ENCODE data around the gene IBA57. TPM values are rescaled to one million over a fixed set of nuclear protein-coding genes. Genes with fewer than 3 reads are reported as not detected.

The IBA57 gene
- total RNA-seq, 2 donors from 2014 or later = 6.8 to 7.7 TPM

- H3K27ac Mint-ChIP-seq = no peak overlapping the region
Observed at GRCh38 chr1:228154670-228155571, 10.7 kb upstream of the IBA57 start.

DNA sequence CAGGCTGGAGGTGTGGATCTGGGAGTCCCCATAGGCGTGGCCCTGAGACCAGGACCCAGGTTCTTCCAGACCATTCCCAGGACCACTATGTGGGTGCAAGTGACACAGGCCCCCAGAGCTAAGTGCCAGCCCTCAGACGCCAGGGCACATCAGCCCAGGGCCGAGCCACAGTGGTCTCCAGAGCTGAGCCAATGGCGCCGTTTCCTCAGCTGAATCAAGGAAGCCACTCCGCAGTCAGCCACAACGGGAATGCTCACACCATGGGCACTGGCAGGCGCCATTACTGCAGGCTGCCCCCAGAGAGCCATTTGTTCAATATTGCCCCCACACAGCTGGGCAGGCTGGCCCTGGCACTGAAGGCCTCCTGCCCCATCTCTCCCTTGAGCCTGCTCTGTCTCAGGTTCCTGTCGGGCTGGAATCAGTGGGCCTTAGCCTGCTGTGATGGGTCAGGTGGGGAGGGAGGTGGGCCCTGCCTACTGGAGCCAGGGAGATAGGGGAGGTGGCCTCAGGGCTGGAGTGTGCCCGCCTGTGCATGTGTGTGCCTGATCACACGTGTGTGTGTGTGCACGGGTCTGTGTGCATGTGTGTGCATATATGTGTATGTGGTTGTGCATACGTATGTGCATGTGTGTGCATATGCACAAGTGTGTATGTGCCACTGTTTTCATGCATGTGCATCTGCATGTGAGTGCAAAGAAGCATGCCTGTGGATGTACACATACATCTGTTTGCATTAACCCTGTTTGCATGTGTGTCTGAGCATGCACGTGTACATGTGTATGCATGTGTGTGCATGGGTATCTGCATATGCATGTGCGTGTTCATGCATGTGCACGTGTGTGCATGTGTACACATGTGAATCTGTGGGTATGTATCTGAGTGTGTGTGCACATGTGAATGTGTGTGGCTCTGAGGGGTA is 9.7 kb upstream of the IBA57 start:
- no peak for DNase-seq
- Histone ChIP-seq H3K36me3 (ENCODE audit: control insufficient read depth, insufficient read depth, low read length) (no peaks in the 10 kb centered on the region), H3K27me3 (ENCODE audit: control insufficient read depth, insufficient read depth, low read length, poor library complexity, severe bottlenecking) (no peaks in the 10 kb centered on the region)

More at GRCh38 chr1:228154670-228155571, 10.7 kb upstream of the IBA57 start:
- H3K9me3 ChIP-seq (ENCODE audit: control insufficient read depth, low read length) = no peaks in the 10 kb centered on the region
- H3K4me1 ChIP-seq (ENCODE audit: control insufficient read depth, insufficient read depth, low read length) = no peaks in the 10 kb centered on the region
- Mint-ChIP-seq H3K4me1 (no peaks in the 10 kb centered on the region), H3K9me3 (no peaks in the 10 kb centered on the region), H3K27me3 (ENCODE audit: insufficient read depth) (peaks cover 20% of the 10 kb centered on the region), H3K36me3 (ENCODE audit: low read depth) (no peaks in the 10 kb centered on the region), H3K4me3 (no peak overlapping the region)
- DNase-seq = no peak
- H3K27me3 ChIP-seq (ENCODE audit: control insufficient read depth, insufficient read depth, low read length, poor library complexity, severe bottlenecking) = no peaks in the 10 kb centered on the region
- no peaks in the 10 kb centered on the region for H3K36me3 ChIP-seq (ENCODE audit: control insufficient read depth, insufficient read depth, low read length)
- no peak overlapping the region for H3K9ac ChIP-seq (ENCODE audit: extremely low read depth, low read length, poor library complexity, severe bottlenecking)
- H3K27ac ChIP-seq (ENCODE audit: low read depth, low read length) = no peak overlapping the region
- 87 to 89% methylated on average over 14 to 20 of the region's 20 CpGs for WGBS, 2 experiments (ENCODE audit: insufficient coverage in 1 of 2, insufficient read length in 1 of 2)
- no peak for TF ChIP-seq CTCF (conservative IDR thresholded peaks at IDR 0.05)
- H3K4me3 ChIP-seq (ENCODE audit: low read length) = no peak overlapping the region

More for the DNA sequence above, 9.7 kb upstream of the IBA57 start:
- H3K4me3 Mint-ChIP-seq = no peak overlapping the region
- WGBS, 2 experiments (ENCODE audit: insufficient coverage in 1 of 2, insufficient read length in 1 of 2) = 89 to 92% methylated on average over 14 to 16 of the region's 16 CpGs
- H3K9ac ChIP-seq (ENCODE audit: extremely low read depth, low read length, poor library complexity, severe bottlenecking) = no peak overlapping the region
- TF ChIP-seq CTCF (conservative IDR thresholded peaks at IDR 0.05) = no peak
- no peaks in the 10 kb centered on the region for H3K4me1 ChIP-seq (ENCODE audit: control insufficient read depth, insufficient read depth, low read length)
- H3K4me3 ChIP-seq (ENCODE audit: low read length) = no peak overlapping the region
- H3K27ac Mint-ChIP-seq = no peak overlapping the region
- H3K9me3 ChIP-seq (ENCODE audit: control insufficient read depth, low read length) = no peaks in the 10 kb centered on the region
- no peaks in the 10 kb centered on the region for H3K4me1 Mint-ChIP-seq
- peaks cover 23% of the 10 kb centered on the region for H3K27me3 Mint-ChIP-seq (ENCODE audit: insufficient read depth)
- H3K9me3 Mint-ChIP-seq = no peaks in the 10 kb centered on the region
- H3K36me3 Mint-ChIP-seq (ENCODE audit: low read depth) = no peaks in the 10 kb centered on the region
- H3K27ac ChIP-seq (ENCODE audit: low read depth, low read length) = no peak overlapping the region
